WTC11 (cell line): ENCODE measurements around the gene INO80. TPM values are rescaled to one million over a fixed set of nuclear protein-coding genes. Genes with fewer than 3 reads are reported as not detected.

Experiments used
- E2F4 ChIP-seq: sonication (generic); formaldehyde crosslinking; IDR thresholded peaks from 2 replicates; pipeline ENCODE4 v1.8.1; 2022; ENCODE audit warnings: low read depth, mild to moderate bottlenecking, moderate library complexity, missing genetic modification reagents, borderline replicate concordance
- EMX1 ChIP-seq: fragments of 250-450 bp; sonication (Bioruptor Pico); IDR thresholded peaks from 2 replicates; pipeline ENCODE4 v1.8.0; 2021; ENCODE audit warnings: mild to moderate bottlenecking
- FOXP1 ChIP-seq: sonication (generic); formaldehyde crosslinking; IDR thresholded peaks from 2 replicates; pipeline ENCODE4 v1.8.0; 2022; ENCODE audit warnings: missing genetic modification reagents, mild to moderate bottlenecking, moderate library complexity, borderline replicate concordance
- FOXP4 ChIP-seq: sonication (generic); formaldehyde crosslinking; IDR thresholded peaks from 2 replicates; pipeline ENCODE4 v1.8.0; 2022; ENCODE audit warnings: mild to moderate bottlenecking, missing genetic modification reagents
- GABPB1 ChIP-seq: sonication (generic); formaldehyde crosslinking; IDR thresholded peaks from 2 replicates; pipeline ENCODE4 v1.8.1; 2023; ENCODE audit warnings: mild to moderate bottlenecking, missing genetic modification reagents
- GRHL2 ChIP-seq: fragments of 250-450 bp; sonication (Bioruptor Pico); IDR thresholded peaks from 2 replicates; pipeline ENCODE4 v1.8.0; 2022; ENCODE audit warnings: mild to moderate bottlenecking, moderate library complexity; ENCODE audit not compliant: insufficient replicate concordance, severe bottlenecking
- GTF2I ChIP-seq: fragments of 250-450 bp; sonication (Bioruptor Pico); conservative IDR thresholded peaks from 2 replicates; pipeline ENCODE4 v1.4.0; 2021; ENCODE audit warnings: mild to moderate bottlenecking
- HMGA2 ChIP-seq: fragments of 250-450 bp; sonication (Bioruptor Pico); IDR thresholded peaks from 2 replicates; pipeline ENCODE4 v1.4.0; 2021; ENCODE audit warnings: mild to moderate bottlenecking, moderate library complexity
- IRF2 ChIP-seq: sonication (generic); formaldehyde crosslinking; IDR thresholded peaks from 2 replicates; pipeline ENCODE4 v1.8.0; 2022; ENCODE audit warnings: low read depth, missing genetic modification reagents, borderline replicate concordance
- KAT7 ChIP-seq: sonication (generic); formaldehyde crosslinking; IDR thresholded peaks from 2 replicates; pipeline ENCODE4 v1.8.1; 2023; ENCODE audit warnings: missing genetic modification reagents, mild to moderate bottlenecking, borderline replicate concordance
- NFE2L1 ChIP-seq: sonication (generic); formaldehyde crosslinking; IDR thresholded peaks from 2 replicates; pipeline ENCODE4 v1.8.1; 2023; ENCODE audit warnings: missing genetic modification reagents
- NR1H2 ChIP-seq: sonication (generic); formaldehyde crosslinking; IDR thresholded peaks from 2 replicates; pipeline ENCODE4 v1.9.0; 2021; ENCODE audit warnings: mild to moderate bottlenecking, moderate library complexity, missing genetic modification reagents
- NR2C2 ChIP-seq: sonication (generic); formaldehyde crosslinking; IDR thresholded peaks from 2 replicates; pipeline ENCODE4 v1.8.0; 2022; ENCODE audit warnings: mild to moderate bottlenecking, missing genetic modification reagents
- NR3C1 ChIP-seq: sonication (generic); formaldehyde crosslinking; conservative IDR thresholded peaks from 2 replicates; pipeline ENCODE4 v1.8.1; 2023; ENCODE audit warnings: low read depth, mild to moderate bottlenecking, missing genetic modification reagents
- PRRX2 ChIP-seq: fragments of 250-450 bp; sonication (Bioruptor Pico); IDR thresholded peaks from 2 replicates; pipeline ENCODE4 v1.8.0; 2021; ENCODE audit warnings: mild to moderate bottlenecking
- RELA ChIP-seq: sonication (generic); formaldehyde crosslinking; IDR thresholded peaks from 2 replicates; pipeline ENCODE4 v1.8.1; 2022; ENCODE audit warnings: missing genetic modification reagents, mild to moderate bottlenecking, borderline replicate concordance
- SMAD4 ChIP-seq: sonication (generic); formaldehyde crosslinking; IDR thresholded peaks from 2 replicates; pipeline ENCODE4 v1.8.0; 2022; ENCODE audit warnings: mild to moderate bottlenecking, missing genetic modification reagents
- SOX15 ChIP-seq: fragments of 250-450 bp; sonication (Bioruptor Pico); IDR thresholded peaks from 2 replicates; pipeline ENCODE4 v1.9.0; 2021; ENCODE audit warnings: mild to moderate bottlenecking
- TCF7 ChIP-seq: sonication (generic); formaldehyde crosslinking; IDR thresholded peaks from 2 replicates; pipeline ENCODE4 v1.8.0; 2022; ENCODE audit warnings: mild to moderate bottlenecking, low read depth, missing genetic modification reagents, moderate library complexity
- USF1 ChIP-seq: sonication (generic); formaldehyde crosslinking; IDR thresholded peaks from 2 replicates; pipeline ENCODE4 v1.8.0; 2022; ENCODE audit warnings: mild to moderate bottlenecking, missing genetic modification reagents
- ZNF416 ChIP-seq: fragments of 250-450 bp; sonication (Bioruptor Pico); IDR thresholded peaks from 2 replicates; pipeline ENCODE4 v1.9.0; 2021; ENCODE audit warnings: mild to moderate bottlenecking, inconsistent platforms
- total RNA-seq: library from RNA; stranded (reverse); gene quantifications from 3 replicates; pipeline ENCODE4 v1.2.3, GENCODE V29; 2021
- TF ChIP-seq, protein P1 (sequence below): sonication (generic); formaldehyde crosslinking; IDR thresholded peaks from 2 replicates; pipeline ENCODE4 v1.8.1; 2023; ENCODE audit warnings: mild to moderate bottlenecking, missing genetic modification reagents, moderate library complexity
- TF ChIP-seq, protein P2 (sequence below): sonication (generic); formaldehyde crosslinking; IDR thresholded peaks from 2 replicates; pipeline ENCODE4 v1.8.0; 2023; ENCODE audit warnings: missing genetic modification reagents
- TF ChIP-seq, protein P3 (sequence below): sonication (generic); formaldehyde crosslinking; conservative IDR thresholded peaks from 2 replicates; pipeline ENCODE4 v1.8.1; 2022; ENCODE audit warnings: mild to moderate bottlenecking, missing genetic modification reagents
- TF ChIP-seq, protein P4 (sequence below): sonication (generic); formaldehyde crosslinking; IDR thresholded peaks from 2 replicates; pipeline ENCODE4 v1.8.1; 2023; ENCODE audit warnings: mild to moderate bottlenecking, moderate library complexity, missing genetic modification reagents
- TF ChIP-seq, protein P5 (sequence below): sonication (generic); formaldehyde crosslinking; IDR thresholded peaks from 2 replicates; pipeline ENCODE4 v1.8.1; 2022; ENCODE audit warnings: mild to moderate bottlenecking, moderate library complexity, missing genetic modification reagents
- TF ChIP-seq, protein P6 (sequence below): sonication (generic); formaldehyde crosslinking; IDR thresholded peaks from 2 replicates; pipeline ENCODE4 v1.8.1; 2023; ENCODE audit warnings: mild to moderate bottlenecking, missing genetic modification reagents
- TF ChIP-seq, protein P7 (sequence below): sonication (generic); formaldehyde crosslinking; IDR thresholded peaks from 2 replicates; pipeline ENCODE4 v1.8.1; 2022; ENCODE audit warnings: mild to moderate bottlenecking, missing genetic modification reagents, moderate library complexity, borderline replicate concordance

The INO80 gene
- total RNA-seq, 1 experiment from 2014 or later = 20.6 TPM

GRCh38 chr15:40930430-40931299, 185.4 kb downstream of the INO80 start (continued):
- TF ChIP-seq, protein P1, sequence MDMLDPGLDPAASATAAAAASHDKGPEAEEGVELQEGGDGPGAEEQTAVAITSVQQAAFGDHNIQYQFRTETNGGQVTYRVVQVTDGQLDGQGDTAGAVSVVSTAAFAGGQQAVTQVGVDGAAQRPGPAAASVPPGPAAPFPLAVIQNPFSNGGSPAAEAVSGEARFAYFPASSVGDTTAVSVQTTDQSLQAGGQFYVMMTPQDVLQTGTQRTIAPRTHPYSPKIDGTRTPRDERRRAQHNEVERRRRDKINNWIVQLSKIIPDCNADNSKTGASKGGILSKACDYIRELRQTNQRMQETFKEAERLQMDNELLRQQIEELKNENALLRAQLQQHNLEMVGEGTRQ (CRISPR knock-in tag) = 0 out of 2 replicates have a peak, but pooled peaks have one; percentile 30
- TF ChIP-seq KAT7 (CRISPR knock-in tag) = no peak
- no peak for TF ChIP-seq NR3C1 (CRISPR knock-in tag)
- no peak for TF ChIP-seq GRHL2 (CRISPR knock-in tag)
- no peak for TF ChIP-seq ZNF416
- TF ChIP-seq RELA (CRISPR knock-in tag) = no peak
- no peak for TF ChIP-seq NR2C2 (CRISPR knock-in tag)
- TF ChIP-seq, protein P2, sequence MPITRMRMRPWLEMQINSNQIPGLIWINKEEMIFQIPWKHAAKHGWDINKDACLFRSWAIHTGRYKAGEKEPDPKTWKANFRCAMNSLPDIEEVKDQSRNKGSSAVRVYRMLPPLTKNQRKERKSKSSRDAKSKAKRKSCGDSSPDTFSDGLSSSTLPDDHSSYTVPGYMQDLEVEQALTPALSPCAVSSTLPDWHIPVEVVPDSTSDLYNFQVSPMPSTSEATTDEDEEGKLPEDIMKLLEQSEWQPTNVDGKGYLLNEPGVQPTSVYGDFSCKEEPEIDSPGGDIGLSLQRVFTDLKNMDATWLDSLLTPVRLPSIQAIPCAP (CRISPR knock-in tag) = no peak
- TF ChIP-seq, protein P3, sequence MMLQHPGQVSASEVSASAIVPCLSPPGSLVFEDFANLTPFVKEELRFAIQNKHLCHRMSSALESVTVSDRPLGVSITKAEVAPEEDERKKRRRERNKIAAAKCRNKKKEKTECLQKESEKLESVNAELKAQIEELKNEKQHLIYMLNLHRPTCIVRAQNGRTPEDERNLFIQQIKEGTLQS (CRISPR knock-in tag) = no peak
- no peak for TF ChIP-seq E2F4
- TF ChIP-seq SMAD4 (CRISPR knock-in tag) = no peak
- no peak for TF ChIP-seq IRF2 (CRISPR knock-in tag)
- TF ChIP-seq, protein P4, sequence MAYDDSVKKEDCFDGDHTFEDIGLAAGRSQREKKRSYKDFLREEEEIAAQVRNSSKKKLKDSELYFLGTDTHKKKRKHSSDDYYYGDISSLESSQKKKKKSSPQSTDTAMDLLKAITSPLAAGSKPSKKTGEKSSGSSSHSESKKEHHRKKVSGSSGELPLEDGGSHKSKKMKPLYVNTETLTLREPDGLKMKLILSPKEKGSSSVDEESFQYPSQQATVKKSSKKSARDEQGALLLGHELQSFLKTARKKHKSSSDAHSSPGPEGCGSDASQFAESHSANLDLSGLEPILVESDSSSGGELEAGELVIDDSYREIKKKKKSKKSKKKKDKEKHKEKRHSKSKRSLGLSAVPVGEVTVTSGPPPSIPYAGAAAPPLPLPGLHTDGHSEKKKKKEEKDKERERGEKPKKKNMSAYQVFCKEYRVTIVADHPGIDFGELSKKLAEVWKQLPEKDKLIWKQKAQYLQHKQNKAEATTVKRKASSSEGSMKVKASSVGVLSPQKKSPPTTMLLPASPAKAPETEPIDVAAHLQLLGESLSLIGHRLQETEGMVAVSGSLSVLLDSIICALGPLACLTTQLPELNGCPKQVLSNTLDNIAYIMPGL (CRISPR knock-in tag) = peak; percentile 52; the same call in 1 of the 2 replicates
- TF ChIP-seq, protein P5, sequence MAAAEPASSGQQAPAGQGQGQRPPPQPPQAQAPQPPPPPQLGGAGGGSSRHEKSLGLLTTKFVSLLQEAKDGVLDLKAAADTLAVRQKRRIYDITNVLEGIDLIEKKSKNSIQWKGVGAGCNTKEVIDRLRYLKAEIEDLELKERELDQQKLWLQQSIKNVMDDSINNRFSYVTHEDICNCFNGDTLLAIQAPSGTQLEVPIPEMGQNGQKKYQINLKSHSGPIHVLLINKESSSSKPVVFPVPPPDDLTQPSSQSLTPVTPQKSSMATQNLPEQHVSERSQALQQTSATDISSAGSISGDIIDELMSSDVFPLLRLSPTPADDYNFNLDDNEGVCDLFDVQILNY (CRISPR knock-in tag) = no peak; the same call in 1 of the 2 replicates
- no peak for TF ChIP-seq SOX15 (CRISPR knock-in tag)
- peak; percentile 52 for TF ChIP-seq USF1
- TF ChIP-seq PRRX2 = no peak
- TF ChIP-seq, protein P6, sequence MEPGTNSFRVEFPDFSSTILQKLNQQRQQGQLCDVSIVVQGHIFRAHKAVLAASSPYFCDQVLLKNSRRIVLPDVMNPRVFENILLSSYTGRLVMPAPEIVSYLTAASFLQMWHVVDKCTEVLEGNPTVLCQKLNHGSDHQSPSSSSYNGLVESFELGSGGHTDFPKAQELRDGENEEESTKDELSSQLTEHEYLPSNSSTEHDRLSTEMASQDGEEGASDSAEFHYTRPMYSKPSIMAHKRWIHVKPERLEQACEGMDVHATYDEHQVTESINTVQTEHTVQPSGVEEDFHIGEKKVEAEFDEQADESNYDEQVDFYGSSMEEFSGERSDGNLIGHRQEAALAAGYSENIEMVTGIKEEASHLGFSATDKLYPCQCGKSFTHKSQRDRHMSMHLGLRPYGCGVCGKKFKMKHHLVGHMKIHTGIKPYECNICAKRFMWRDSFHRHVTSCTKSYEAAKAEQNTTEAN (CRISPR knock-in tag) = 0 out of 2 replicates have a peak, but pooled peaks have one; percentile 35
- TF ChIP-seq FOXP4 (CRISPR knock-in tag) = peak; percentile 75; the same call in 1 of the 2 replicates
- 0 out of 2 replicates have a peak, but pooled peaks have one; percentile 21 for TF ChIP-seq NFE2L1
- peak; percentile 69; the same call in 1 of the 2 replicates for TF ChIP-seq FOXP1 (CRISPR knock-in tag)
- TF ChIP-seq, protein P7, sequence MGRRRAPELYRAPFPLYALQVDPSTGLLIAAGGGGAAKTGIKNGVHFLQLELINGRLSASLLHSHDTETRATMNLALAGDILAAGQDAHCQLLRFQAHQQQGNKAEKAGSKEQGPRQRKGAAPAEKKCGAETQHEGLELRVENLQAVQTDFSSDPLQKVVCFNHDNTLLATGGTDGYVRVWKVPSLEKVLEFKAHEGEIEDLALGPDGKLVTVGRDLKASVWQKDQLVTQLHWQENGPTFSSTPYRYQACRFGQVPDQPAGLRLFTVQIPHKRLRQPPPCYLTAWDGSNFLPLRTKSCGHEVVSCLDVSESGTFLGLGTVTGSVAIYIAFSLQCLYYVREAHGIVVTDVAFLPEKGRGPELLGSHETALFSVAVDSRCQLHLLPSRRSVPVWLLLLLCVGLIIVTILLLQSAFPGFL = no peak
- no peak for TF ChIP-seq HMGA2 (CRISPR knock-in tag)
- no peak for TF ChIP-seq TCF7
- no peak for TF ChIP-seq EMX1
- no peak for TF ChIP-seq GABPB1 (CRISPR knock-in tag)
- TF ChIP-seq GTF2I = no peak
- no peak for TF ChIP-seq NR1H2
